ENCODE results near the gene CABP4. TPM values are rescaled to one million over a fixed set of nuclear protein-coding genes. Genes with fewer than 3 reads are reported as not detected.

The CABP4 gene
- total RNA-seq, 1 experiment from 2014 or later: not detected

GRCh38 chr11:67489885-67490726 is 35.0 kb downstream of the CABP4 start:
- peak; percentile 52 for DNase-seq
- peaks cover 13% of the 10 kb centered on the region; the same call in 1 of the 2 replicates for H3K36me3 ChIP-seq (ENCODE audit: insufficient read depth, low read length)
- H3K4me1 ChIP-seq (ENCODE audit: low read length): peaks cover 32% of the 10 kb centered on the region
- H4K20me1 ChIP-seq (ENCODE audit: insufficient read depth, low read depth, low read length): no peaks in the 10 kb centered on the region
- H3K79me2 ChIP-seq (ENCODE audit: low read length): peaks cover 8% of the 10 kb centered on the region
- no peak overlapping the region for H3K27ac ChIP-seq (ENCODE audit: low read length)
- H3K4me3 ChIP-seq (ENCODE audit: low read length): no peak overlapping the region
- no peaks in the 10 kb centered on the region for H3K9me2 ChIP-seq (replicated peaks; ENCODE audit: insufficient read depth, low read length)
- no peak overlapping the region for H3K4me2 ChIP-seq (ENCODE audit: low read depth, low read length, poor library complexity, severe bottlenecking)
- H3K9me3 ChIP-seq (ENCODE audit: low read length): no peaks in the 10 kb centered on the region
- no peak overlapping the region for H2AFZ ChIP-seq (ENCODE audit: low read length)
- no peaks in the 10 kb centered on the region for H3K27me3 ChIP-seq (ENCODE audit: low read length)
- no peak overlapping the region for H3K9ac ChIP-seq (ENCODE audit: low read length)

- DNase-seq: peak; percentile 41
- Histone ChIP-seq H3K36me3 (ENCODE audit: insufficient read depth, low read length) (peaks cover 15% of the 10 kb centered on the region; the same call in 1 of the 2 replicates), H4K20me1 (ENCODE audit: insufficient read depth, low read depth, low read length) (no peaks in the 10 kb centered on the region), H3K9ac (ENCODE audit: low read length) (no peak overlapping the region), H2AFZ (ENCODE audit: low read length) (no peak overlapping the region), H3K4me2 (ENCODE audit: low read depth, low read length, poor library complexity, severe bottlenecking) (no peak overlapping the region), H3K79me2 (ENCODE audit: low read length) (peaks cover 8% of the 10 kb centered on the region), H3K9me2 (replicated peaks; ENCODE audit: insufficient read depth, low read length) (no peaks in the 10 kb centered on the region), H3K4me1 (ENCODE audit: low read length) (peaks cover 26% of the 10 kb centered on the region), H3K27me3 (ENCODE audit: low read length) (no peaks in the 10 kb centered on the region), H3K27ac (ENCODE audit: low read length) (no peak overlapping the region), H3K4me3 (ENCODE audit: low read length) (no peak overlapping the region), H3K9me3 (ENCODE audit: low read length) (no peaks in the 10 kb centered on the region)
Observed at GRCh38 chr11:67490727-67491065, 35.5 kb downstream of the CABP4 start.

GRCh38 chr11:67491276-67492068 is 36.3 kb downstream of the CABP4 start:
- H3K4me2 ChIP-seq (ENCODE audit: low read depth, low read length, poor library complexity, severe bottlenecking): no peak overlapping the region

GRCh38 chr11:67492069-67492727 is 37.0 kb downstream of the CABP4 start:
- Histone ChIP-seq H3K36me3 (ENCODE audit: insufficient read depth, low read length) (peaks cover 15% of the 10 kb centered on the region; the same call in 1 of the 2 replicates), H4K20me1 (ENCODE audit: insufficient read depth, low read depth, low read length) (no peaks in the 10 kb centered on the region), H3K4me1 (ENCODE audit: low read length) (peaks cover 13% of the 10 kb centered on the region), H2AFZ (ENCODE audit: low read length) (no peak overlapping the region), H3K9me2 (replicated peaks; ENCODE audit: insufficient read depth, low read length) (no peaks in the 10 kb centered on the region), H3K27ac (ENCODE audit: low read length) (no peak overlapping the region), H3K4me3 (ENCODE audit: low read length) (no peak overlapping the region), H3K4me2 (ENCODE audit: low read depth, low read length, poor library complexity, severe bottlenecking) (no peak overlapping the region), H3K27me3 (ENCODE audit: low read length) (no peaks in the 10 kb centered on the region), H3K9ac (ENCODE audit: low read length) (no peak overlapping the region), H3K9me3 (ENCODE audit: low read length) (no peaks in the 10 kb centered on the region), H3K79me2 (ENCODE audit: low read length) (no peaks in the 10 kb centered on the region)
- DNase-seq: peak; percentile 41

More at GRCh38 chr11:67491276-67492068, 36.3 kb downstream of the CABP4 start:
- peak; percentile 43 for DNase-seq
- peaks cover 18% of the 10 kb centered on the region for H3K4me1 ChIP-seq (ENCODE audit: low read length)
- no peak overlapping the region for H3K4me3 ChIP-seq (ENCODE audit: low read length)
- no peak overlapping the region for H3K9ac ChIP-seq (ENCODE audit: low read length)
- H3K9me3 ChIP-seq (ENCODE audit: low read length): no peaks in the 10 kb centered on the region
- no peak overlapping the region for H3K27ac ChIP-seq (ENCODE audit: low read length)
- H2AFZ ChIP-seq (ENCODE audit: low read length): no peak overlapping the region
- peaks cover 4% of the 10 kb centered on the region for H3K79me2 ChIP-seq (ENCODE audit: low read length)
- H3K27me3 ChIP-seq (ENCODE audit: low read length): no peaks in the 10 kb centered on the region
- H3K36me3 ChIP-seq (ENCODE audit: insufficient read depth, low read length): peaks cover 15% of the 10 kb centered on the region; the same call in 1 of the 2 replicates
- H3K9me2 ChIP-seq (replicated peaks; ENCODE audit: insufficient read depth, low read length): no peaks in the 10 kb centered on the region
- no peaks in the 10 kb centered on the region for H4K20me1 ChIP-seq (ENCODE audit: insufficient read depth, low read depth, low read length)

- Histone ChIP-seq H3K4me3 (ENCODE audit: low read length) (no peak overlapping the region), H2AFZ (ENCODE audit: low read length) (no peak overlapping the region), H3K27me3 (ENCODE audit: low read length) (no peaks in the 10 kb centered on the region), H3K36me3 (ENCODE audit: insufficient read depth, low read length) (peaks cover 15% of the 10 kb centered on the region; the same call in 1 of the 2 replicates), H3K9me3 (ENCODE audit: low read length) (no peaks in the 10 kb centered on the region), H3K9ac (ENCODE audit: low read length) (no peak overlapping the region), H4K20me1 (ENCODE audit: insufficient read depth, low read depth, low read length) (no peaks in the 10 kb centered on the region), H3K79me2 (ENCODE audit: low read length) (no peaks in the 10 kb centered on the region), H3K27ac (ENCODE audit: low read length) (no peak overlapping the region), H3K4me1 (ENCODE audit: low read length) (peaks cover 13% of the 10 kb centered on the region), H3K9me2 (replicated peaks; ENCODE audit: insufficient read depth, low read length) (no peaks in the 10 kb centered on the region), H3K4me2 (ENCODE audit: low read depth, low read length, poor library complexity, severe bottlenecking) (no peak overlapping the region)
- DNase-seq: peak; percentile 84
Observed at GRCh38 chr11:67492801-67493547, 37.8 kb downstream of the CABP4 start.

GRCh38 chr11:67493548-67494370 is 38.6 kb downstream of the CABP4 start:
- Histone ChIP-seq H3K4me3 (ENCODE audit: low read length) (no peak overlapping the region), H3K4me1 (ENCODE audit: low read length) (peaks cover 11% of the 10 kb centered on the region), H3K9ac (ENCODE audit: low read length) (no peak overlapping the region), H2AFZ (ENCODE audit: low read length) (no peak overlapping the region), H3K79me2 (ENCODE audit: low read length) (no peaks in the 10 kb centered on the region), H3K36me3 (ENCODE audit: insufficient read depth, low read length) (peaks cover 15% of the 10 kb centered on the region; the same call in 1 of the 2 replicates), H3K9me2 (replicated peaks; ENCODE audit: insufficient read depth, low read length) (no peaks in the 10 kb centered on the region), H3K4me2 (ENCODE audit: low read depth, low read length, poor library complexity, severe bottlenecking) (no peak overlapping the region), H3K27me3 (ENCODE audit: low read length) (no peaks in the 10 kb centered on the region), H3K9me3 (ENCODE audit: low read length) (no peaks in the 10 kb centered on the region), H4K20me1 (ENCODE audit: insufficient read depth, low read depth, low read length) (no peaks in the 10 kb centered on the region), H3K27ac (ENCODE audit: low read length) (no peak overlapping the region)
- peak; percentile 32 for DNase-seq
